ENCODE data around the gene COL12A1. TPM values are rescaled to one million over a fixed set of nuclear protein-coding genes. Genes with fewer than 3 reads are reported as not detected.

Gene COL12A1
- polyA plus RNA-seq, 1 donor (not counting 4 experiments of a cell fraction or from before 2014, with no cell fraction given), result 96.9 TPM

GRCh38 chr6:75208298-75209183 lies 2.7 kb upstream of the COL12A1 start:
- H3K9me3 ChIP-seq (ENCODE audit: control insufficient read depth, low read depth, low read length), result no peaks in the 10 kb centered on the region
- FAIRE-seq (peak; percentile 73), DNase-seq (ENCODE audit: low read depth, low spot score) (no peak)
- H3K4me1 ChIP-seq (ENCODE audit: control insufficient read depth, extremely low read depth, insufficient read depth, low read length), result peaks cover 12% of the 10 kb centered on the region
- H3K79me2 ChIP-seq (ENCODE audit: control insufficient read depth, insufficient read depth, low read length), result peaks cover 17% of the 10 kb centered on the region
- no peaks in the 10 kb centered on the region for H3K9me1 ChIP-seq (ENCODE audit: control insufficient read depth, extremely low read depth, insufficient read depth, low read length)
- TF ChIP-seq EZH2 (IDR thresholded peaks at IDR 0.05; ENCODE audit: low read length) (no peak), CTCF (optimal IDR thresholded peaks at IDR 0.05 in 1 of 3, IDR thresholded peaks at IDR 0.05 in 1 of 3, conservative IDR thresholded peaks at IDR 0.05 in 1 of 3; ENCODE audit: extremely low read depth in 1 of 3, insufficient read depth in 2 of 3, low read length in 3 of 3) (peak; percentile 80 to 88 (median 81))
- H3K9ac ChIP-seq (ENCODE audit: control insufficient read depth, extremely low read depth, insufficient read depth, low read length), result no peak overlapping the region
- H3K27ac ChIP-seq (ENCODE audit: control insufficient read depth, insufficient read depth, low read length), result no peak overlapping the region
- H3K36me3 ChIP-seq (ENCODE audit: control insufficient read depth in 2 of 2, extremely low read depth in 1 of 2, insufficient read depth in 2 of 2, low read length in 2 of 2), result no peaks in the 10 kb centered on the region
- dilution Hi-C loops (cut with MboI; ENCODE audit: extremely low pct_ligation_motif_present, low sequenced_read_pairs), result no loop called here
- H3K4me2 ChIP-seq (ENCODE audit: control insufficient read depth, extremely low read depth, insufficient read depth, low read depth, low read length), result peak overlapping the region; percentile 81
- H2AFZ ChIP-seq (ENCODE audit: control insufficient read depth, low read length), result peak overlapping the region; percentile 60
- H3K4me3 ChIP-seq (ENCODE audit: control insufficient read depth in 2 of 3, extremely low read depth in 1 of 3, insufficient read depth in 2 of 3, low read depth in 1 of 3, low read length in 3 of 3), result peak overlapping the region in 2 of 3 experiments; percentile 16 to 50
- no peaks in the 10 kb centered on the region for H3K27me3 ChIP-seq (ENCODE audit: control insufficient read depth, extremely low read depth, insufficient read depth, low read length)
- no peaks in the 10 kb centered on the region for H4K20me1 ChIP-seq (ENCODE audit: control insufficient read depth, extremely low read depth, insufficient read depth, low read length)

- Histone ChIP-seq H4K20me1 (ENCODE audit: control insufficient read depth, extremely low read depth, insufficient read depth, low read length) (no peaks in the 10 kb centered on the region), H3K4me3 (ENCODE audit: control insufficient read depth in 2 of 3, extremely low read depth in 1 of 3, insufficient read depth in 2 of 3, low read depth in 1 of 3, low read length in 3 of 3) (peak overlapping the region; percentile 41 to 98 (median 77)), H3K27me3 (ENCODE audit: control insufficient read depth, extremely low read depth, insufficient read depth, low read length) (no peaks in the 10 kb centered on the region), H3K4me2 (ENCODE audit: control insufficient read depth, extremely low read depth, insufficient read depth, low read depth, low read length) (peak overlapping the region; percentile 85), H3K9me3 (ENCODE audit: control insufficient read depth, low read depth, low read length) (no peaks in the 10 kb centered on the region), H2AFZ (ENCODE audit: control insufficient read depth, low read length) (peak overlapping the region; percentile 69), H3K4me1 (ENCODE audit: control insufficient read depth, extremely low read depth, insufficient read depth, low read length) (peaks cover 21% of the 10 kb centered on the region), H3K36me3 (ENCODE audit: control insufficient read depth in 2 of 2, extremely low read depth in 1 of 2, insufficient read depth in 2 of 2, low read length in 2 of 2) (peaks cover 3 to 8% of the 10 kb centered on the region in 2 experiments), H3K9me1 (ENCODE audit: control insufficient read depth, extremely low read depth, insufficient read depth, low read length) (no peaks in the 10 kb centered on the region), H3K79me2 (ENCODE audit: control insufficient read depth, insufficient read depth, low read length) (peaks cover 34% of the 10 kb centered on the region), H3K27ac (ENCODE audit: control insufficient read depth, insufficient read depth, low read length) (peak overlapping the region; percentile 10), H3K9ac (ENCODE audit: control insufficient read depth, extremely low read depth, insufficient read depth, low read length) (peak overlapping the region; percentile 98)
- no peak for TF ChIP-seq CTCF (optimal IDR thresholded peaks at IDR 0.05 in 1 of 3, IDR thresholded peaks at IDR 0.05 in 1 of 3, conservative IDR thresholded peaks at IDR 0.05 in 1 of 3; ENCODE audit: extremely low read depth in 1 of 3, insufficient read depth in 2 of 3, low read length in 3 of 3)
- TF ChIP-seq EZH2 (IDR thresholded peaks at IDR 0.05; ENCODE audit: low read length), result no peak
- FAIRE-seq (no peak), DNase-seq (ENCODE audit: low read depth, low spot score) (no peak)
- dilution Hi-C loops (cut with MboI; ENCODE audit: extremely low pct_ligation_motif_present, low sequenced_read_pairs), result no loop called here
Observed at GRCh38 chr6:75206576-75207342, 906 bp upstream of the COL12A1 start.

Data from keratinocyte (primary cell).